GM12872 (cell line): Measurements from ENCODE around the gene PDE6A.

ENCODE experiments used
- TF ChIP-seq, protein P1 (sequence below): IDR thresholded peaks from 3 replicates; pipeline ENCODE4 v1.5.1; 2011; ENCODE audit warnings: low read depth, mild to moderate bottlenecking, low read length, moderate library complexity; ENCODE audit not compliant: insufficient read depth

The PDE6A gene

DNA sequence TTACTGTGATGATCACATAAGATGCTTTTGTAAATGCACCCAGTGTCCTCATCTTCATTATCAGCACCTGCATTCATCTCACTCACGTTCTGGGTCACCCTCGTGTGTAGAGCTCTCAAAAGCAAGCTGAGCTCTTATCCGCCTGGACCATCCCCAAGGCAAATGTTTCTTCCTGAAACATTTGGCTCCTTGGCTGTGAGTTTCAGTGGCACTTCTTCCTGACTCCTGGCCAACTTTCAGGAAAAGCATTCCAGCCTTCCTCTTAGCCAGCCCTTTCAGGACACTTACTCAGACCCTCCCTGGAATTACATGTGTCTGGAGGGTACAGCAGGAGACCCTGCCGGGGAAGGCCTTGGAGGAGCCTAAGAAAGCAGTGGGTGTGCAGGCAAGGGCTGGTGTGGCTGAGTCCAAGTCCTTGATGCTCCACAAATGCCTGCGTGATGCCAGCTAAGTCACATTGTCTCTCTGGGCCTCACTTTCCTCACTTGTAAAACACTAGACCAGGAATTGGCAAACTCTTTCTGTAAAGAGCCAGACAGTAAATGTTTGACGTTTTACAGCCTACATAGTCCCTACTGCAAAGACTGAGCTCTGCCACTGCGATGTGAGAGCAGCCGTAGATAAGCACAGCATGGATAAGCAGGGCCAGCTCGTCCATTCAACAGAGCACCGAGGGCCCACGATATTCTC is 72.1 kb downstream of the PDE6A start:
- TF ChIP-seq, protein P1, sequence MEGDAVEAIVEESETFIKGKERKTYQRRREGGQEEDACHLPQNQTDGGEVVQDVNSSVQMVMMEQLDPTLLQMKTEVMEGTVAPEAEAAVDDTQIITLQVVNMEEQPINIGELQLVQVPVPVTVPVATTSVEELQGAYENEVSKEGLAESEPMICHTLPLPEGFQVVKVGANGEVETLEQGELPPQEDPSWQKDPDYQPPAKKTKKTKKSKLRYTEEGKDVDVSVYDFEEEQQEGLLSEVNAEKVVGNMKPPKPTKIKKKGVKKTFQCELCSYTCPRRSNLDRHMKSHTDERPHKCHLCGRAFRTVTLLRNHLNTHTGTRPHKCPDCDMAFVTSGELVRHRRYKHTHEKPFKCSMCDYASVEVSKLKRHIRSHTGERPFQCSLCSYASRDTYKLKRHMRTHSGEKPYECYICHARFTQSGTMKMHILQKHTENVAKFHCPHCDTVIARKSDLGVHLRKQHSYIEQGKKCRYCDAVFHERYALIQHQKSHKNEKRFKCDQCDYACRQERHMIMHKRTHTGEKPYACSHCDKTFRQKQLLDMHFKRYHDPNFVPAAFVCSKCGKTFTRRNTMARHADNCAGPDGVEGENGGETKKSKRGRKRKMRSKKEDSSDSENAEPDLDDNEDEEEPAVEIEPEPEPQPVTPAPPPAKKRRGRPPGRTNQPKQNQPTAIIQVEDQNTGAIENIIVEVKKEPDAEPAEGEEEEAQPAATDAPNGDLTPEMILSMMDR: no peak

DNA sequence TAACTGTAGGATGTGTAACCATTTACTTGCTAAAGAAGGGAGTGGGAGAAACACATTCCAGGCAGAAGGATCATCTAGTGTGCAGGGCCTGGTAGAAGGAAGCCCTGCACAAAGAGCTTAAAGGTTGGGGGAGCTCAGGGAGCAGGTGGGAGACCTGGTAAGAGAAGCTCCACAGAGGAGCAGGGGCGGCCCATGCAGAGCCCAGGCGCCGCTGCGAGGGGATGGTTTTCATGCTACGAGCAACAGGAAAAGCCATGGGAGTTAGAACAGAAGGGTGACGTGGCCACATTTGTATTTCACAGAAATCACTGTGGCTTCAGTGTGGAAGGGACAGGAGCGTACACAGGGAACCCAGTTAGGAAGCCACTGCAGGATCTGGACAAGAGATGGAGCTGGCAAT is 73.1 kb downstream of the PDE6A start:
- TF ChIP-seq, protein P1: no peak

DNA sequence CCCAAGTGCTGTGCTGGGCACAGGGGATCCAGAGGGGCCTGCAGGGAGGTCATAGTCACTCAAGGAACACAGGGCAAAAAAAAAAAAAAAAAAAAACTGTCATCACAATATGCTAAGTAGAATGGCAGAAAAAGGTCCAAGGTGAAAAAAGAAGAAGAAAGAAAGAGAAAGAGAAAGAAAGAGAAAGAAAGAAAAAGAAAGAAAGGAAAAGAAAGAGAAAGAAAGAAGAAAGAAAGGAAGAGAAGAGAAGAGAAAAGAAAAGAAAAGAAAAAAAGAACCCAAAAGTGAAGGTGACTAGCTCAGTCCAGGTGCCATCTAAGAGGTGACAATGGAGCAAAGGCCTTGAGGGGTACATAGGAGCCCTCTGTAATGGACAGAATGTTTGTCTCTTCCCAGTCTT is 73.9 kb downstream of the PDE6A start:
- TF ChIP-seq, protein P1: no peak

DNA sequence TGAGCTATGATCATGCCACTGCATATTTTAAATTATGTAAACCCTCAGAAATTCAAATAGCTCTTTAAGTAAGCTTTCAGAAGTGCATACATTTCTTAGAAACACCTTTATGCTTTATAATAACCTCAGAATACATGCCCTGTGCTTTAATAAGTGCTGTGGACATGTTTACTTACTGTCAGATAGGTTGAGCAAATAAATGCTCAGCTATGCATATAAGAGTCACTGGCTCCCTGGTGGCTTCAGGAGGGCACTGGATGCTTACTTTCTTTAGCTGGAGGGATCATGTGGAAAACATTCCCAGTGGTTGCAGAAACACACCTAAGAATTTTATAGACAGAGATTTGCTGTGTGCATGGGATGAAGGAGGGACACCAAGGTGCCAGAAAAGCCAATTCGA is 74.4 kb downstream of the PDE6A start:
- TF ChIP-seq, protein P1: no peak

DNA sequence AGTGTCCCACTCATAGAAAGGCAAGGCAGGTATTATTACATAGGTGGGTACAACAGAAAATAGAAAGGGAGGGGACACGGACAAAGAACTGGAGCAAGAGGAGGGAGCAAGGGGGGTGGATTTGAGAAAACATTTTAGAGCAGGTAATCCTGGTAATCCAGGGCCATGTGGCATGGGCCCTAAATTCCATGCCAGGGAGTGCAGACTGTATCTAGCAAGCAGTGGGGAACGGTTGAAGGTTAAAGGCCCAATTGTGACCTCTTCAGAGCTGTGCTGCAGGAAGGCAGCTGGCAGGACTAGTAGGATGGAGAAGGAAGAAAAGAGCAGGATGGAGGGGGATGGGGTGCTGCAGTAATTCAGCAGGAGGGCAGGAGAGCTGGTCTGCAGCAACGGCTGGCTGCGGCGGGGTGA is 75.2 kb downstream of the PDE6A start:
- TF ChIP-seq, protein P1: no peak

DNA sequence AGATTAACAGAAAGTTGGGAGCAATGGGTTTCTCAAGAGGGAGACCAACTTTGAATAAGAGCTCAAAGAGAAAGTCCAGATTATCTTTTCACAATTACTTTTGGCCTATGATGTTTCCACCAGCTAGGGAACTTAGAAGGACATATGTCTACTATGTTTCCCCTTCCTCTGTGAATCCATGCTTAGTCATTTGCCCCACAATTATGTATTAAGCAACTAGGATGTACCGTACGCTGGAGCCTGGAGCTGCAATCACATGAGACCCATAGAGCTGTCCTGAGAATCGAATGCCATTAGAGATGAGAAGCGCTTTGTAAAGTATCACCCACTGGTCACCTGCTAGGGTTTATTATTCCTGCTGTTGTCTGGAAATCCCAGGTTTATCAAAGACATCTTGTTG is 78.8 kb downstream of the PDE6A start:
- TF ChIP-seq, protein P1: no peak

DNA sequence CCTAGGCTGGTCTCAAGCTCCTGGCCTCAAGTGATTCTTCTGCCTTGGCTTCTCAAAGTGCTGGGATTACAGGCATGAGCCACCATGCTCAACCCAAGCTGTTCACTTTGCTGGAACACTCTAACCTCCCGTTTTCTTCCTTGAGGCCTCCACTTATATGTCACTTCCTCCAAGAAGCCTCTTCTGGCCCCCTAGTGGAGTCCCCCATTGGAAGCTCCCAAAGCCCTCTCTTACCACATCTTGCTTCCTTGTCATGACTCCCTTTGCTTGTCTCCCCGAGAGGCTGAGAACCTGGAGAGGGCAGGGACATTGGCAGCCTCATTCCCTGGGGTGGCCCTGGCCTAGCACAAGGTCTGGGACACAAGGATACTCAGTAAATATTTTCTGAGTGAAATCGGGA is 80.8 kb downstream of the PDE6A start:
- TF ChIP-seq, protein P1: no peak

DNA sequence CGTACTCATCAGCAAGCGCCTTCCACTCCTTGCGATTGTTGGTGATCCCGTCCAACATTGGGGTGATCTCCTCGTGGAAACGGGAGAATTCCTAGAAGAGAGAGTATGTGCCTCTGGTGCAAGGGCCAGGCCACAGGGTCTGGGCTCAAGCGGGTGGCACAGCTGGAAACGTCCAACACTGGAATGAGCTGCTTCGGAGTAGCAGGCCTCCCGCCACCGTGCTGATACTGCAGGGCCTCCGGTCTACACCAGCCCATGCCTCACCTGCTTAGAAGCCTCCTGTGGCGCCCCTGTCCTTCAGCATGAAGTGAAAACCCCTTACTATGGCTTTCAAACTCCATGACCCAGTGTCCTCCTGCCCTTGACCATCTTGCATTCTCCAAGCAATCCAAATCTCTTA is 81.4 kb downstream of the PDE6A start:
- TF ChIP-seq, protein P1: no peak
